Testis (tissue), 2 donors: Measurements from ENCODE around the gene GGPS1.

ENCODE experiments used
- CTCF ChIP-seq, 3 experiments: fragments of 450-650 bp in 2 of 3; fragments of 200-600 bp in 1 of 3; sonication (generic) in 1 of 3; IDR thresholded peaks; one replicate each; pipeline ENCODE4 v1.5.1; 2016 to 2019; ENCODE audit warnings: antibody characterized with exemption in 3 of 3, mild to moderate bottlenecking in 2 of 3, moderate library complexity in 1 of 3
- POLR2A ChIP-seq: fragments of 450-650 bp; IDR thresholded peaks from one replicate; pipeline ENCODE4 v1.6.1; 2017; ENCODE audit warnings: antibody characterized with exemption, mild to moderate bottlenecking, moderate library complexity

GRCh38 chr1:235343726-235344125, 15.4 kb downstream of the GGPS1 start:
- no peak for TF ChIP-seq CTCF (IDR thresholded peaks at IDR 0.05)
- no peak for TF ChIP-seq POLR2A
